ENCODE measurements around the gene VEGFD. TPM values are rescaled to one million over a fixed set of nuclear protein-coding genes. Genes with fewer than 3 reads are reported as not detected.

Gene VEGFD
- total RNA-seq, 1 experiment from 2014 or later = 0.36 TPM

GRCh38 chrX:15322072-15322471 is 62.1 kb downstream of the VEGFD start:
- H3K27me3 Mint-ChIP-seq (ENCODE audit: insufficient read depth, unreplicated experiment) = no peaks in the 10 kb centered on the region
- H3K4me1 Mint-ChIP-seq (ENCODE audit: low read depth, unreplicated experiment) = no peaks in the 10 kb centered on the region
- Histone ChIP-seq H3K9me3 (no peaks in the 10 kb centered on the region), H3K4me1 (no peaks in the 10 kb centered on the region), H3K27me3 (replicated peaks; ENCODE audit: control insufficient read depth, insufficient read depth, low read length) (no peaks in the 10 kb centered on the region), H3K36me3 (ENCODE audit: control insufficient read depth, insufficient read depth, low read length) (no peaks in the 10 kb centered on the region), H3K4me3 (ENCODE audit: low read depth, low read length) (no peak overlapping the region)
- intact Hi-C loops (cut with micrococcal nuclease; ENCODE audit: unreplicated experiment) = no loop called here
- TF ChIP-seq CTCF (IDR thresholded peaks at IDR 0.05; ENCODE audit: insufficient read depth in 1 of 2, low read depth in 1 of 2, low read length in 1 of 2, severe bottlenecking in 1 of 2, unreplicated experiment in 1 of 2) = no peak
- POLR2A ChIA-PET = no interaction called here
- H3K9me3 Mint-ChIP-seq (ENCODE audit: unreplicated experiment) = no peaks in the 10 kb centered on the region
- BruUV-seq (replicated peaks) = no TSS peak
- H3K27ac Mint-ChIP-seq (ENCODE audit: unreplicated experiment) = no peak overlapping the region
- H3K36me3 Mint-ChIP-seq (ENCODE audit: insufficient read depth, unreplicated experiment) = no peaks in the 10 kb centered on the region
- DNase-seq = no peak
- H3K4me3 Mint-ChIP-seq (ENCODE audit: unreplicated experiment) = no peak overlapping the region
- CTCF ChIA-PET = no interaction called here

GRCh38 chrX:15321447-15321846 is 62.8 kb downstream of the VEGFD start:
- POLR2A ChIA-PET = no interaction called here
- Histone ChIP-seq H3K9me3 (no peaks in the 10 kb centered on the region), H3K27me3 (replicated peaks; ENCODE audit: control insufficient read depth, insufficient read depth, low read length) (no peaks in the 10 kb centered on the region), H3K4me3 (ENCODE audit: low read depth, low read length) (no peak overlapping the region), H3K4me1 (no peaks in the 10 kb centered on the region), H3K36me3 (ENCODE audit: control insufficient read depth, insufficient read depth, low read length) (no peaks in the 10 kb centered on the region)
- H3K36me3 Mint-ChIP-seq (ENCODE audit: insufficient read depth, unreplicated experiment) = no peaks in the 10 kb centered on the region
- DNase-seq = no peak
- H3K4me3 Mint-ChIP-seq (ENCODE audit: unreplicated experiment) = no peak overlapping the region
- no TSS peak for BruUV-seq (replicated peaks)
- no peaks in the 10 kb centered on the region for H3K9me3 Mint-ChIP-seq (ENCODE audit: unreplicated experiment)
- TF ChIP-seq CTCF (IDR thresholded peaks at IDR 0.05; ENCODE audit: insufficient read depth in 1 of 2, low read depth in 1 of 2, low read length in 1 of 2, severe bottlenecking in 1 of 2, unreplicated experiment in 1 of 2) = no peak
- intact Hi-C loops (cut with micrococcal nuclease; ENCODE audit: unreplicated experiment) = no loop called here
- no peaks in the 10 kb centered on the region for H3K4me1 Mint-ChIP-seq (ENCODE audit: low read depth, unreplicated experiment)
- CTCF ChIA-PET = no interaction called here
- no peak overlapping the region for H3K27ac Mint-ChIP-seq (ENCODE audit: unreplicated experiment)
- no peaks in the 10 kb centered on the region for H3K27me3 Mint-ChIP-seq (ENCODE audit: insufficient read depth, unreplicated experiment)

GRCh38 chrX:15320297-15320696 is 63.9 kb downstream of the VEGFD start:
- H3K9me3 ChIP-seq = no peaks in the 10 kb centered on the region
- H3K9me3 Mint-ChIP-seq (ENCODE audit: unreplicated experiment) = no peaks in the 10 kb centered on the region
- H3K36me3 Mint-ChIP-seq (ENCODE audit: insufficient read depth, unreplicated experiment) = no peaks in the 10 kb centered on the region
- BruUV-seq (replicated peaks) = no TSS peak
- no peak for TF ChIP-seq CTCF (IDR thresholded peaks at IDR 0.05; ENCODE audit: insufficient read depth in 1 of 2, low read depth in 1 of 2, low read length in 1 of 2, severe bottlenecking in 1 of 2, unreplicated experiment in 1 of 2)
- H3K4me3 Mint-ChIP-seq (ENCODE audit: unreplicated experiment) = no peak overlapping the region
- H3K4me1 ChIP-seq = no peaks in the 10 kb centered on the region
- H3K4me3 ChIP-seq (ENCODE audit: low read depth, low read length) = no peak overlapping the region
- no peak overlapping the region for H3K27ac Mint-ChIP-seq (ENCODE audit: unreplicated experiment)
- DNase-seq = no peak
- intact Hi-C loops (cut with micrococcal nuclease; ENCODE audit: unreplicated experiment) = no loop called here
- no peaks in the 10 kb centered on the region for H3K27me3 ChIP-seq (replicated peaks; ENCODE audit: control insufficient read depth, insufficient read depth, low read length)
- H3K36me3 ChIP-seq (ENCODE audit: control insufficient read depth, insufficient read depth, low read length) = no peaks in the 10 kb centered on the region
- H3K4me1 Mint-ChIP-seq (ENCODE audit: low read depth, unreplicated experiment) = no peaks in the 10 kb centered on the region
- no peaks in the 10 kb centered on the region for H3K27me3 Mint-ChIP-seq (ENCODE audit: insufficient read depth, unreplicated experiment)
- CTCF ChIA-PET = no interaction called here
- POLR2A ChIA-PET = no interaction called here

Data from Caco-2 (cell line).